Activated CD4-positive, alpha-beta T cell treated with anti-CD3 and anti-CD28 coated beads, Interleukin-2, Interleukin-6, amounts not matched to agents 100 ng/mL and 50 ng/mL, durations not matched to agents 16 hours and 8 hours (primary cell): ENCODE results near the gene PTPRJ.

ENCODE experiments used
- DNase-seq: peaks from one replicate; pipeline ENCODE4 v3.0.0-alpha.2; 2020

The PTPRJ gene

DNA sequence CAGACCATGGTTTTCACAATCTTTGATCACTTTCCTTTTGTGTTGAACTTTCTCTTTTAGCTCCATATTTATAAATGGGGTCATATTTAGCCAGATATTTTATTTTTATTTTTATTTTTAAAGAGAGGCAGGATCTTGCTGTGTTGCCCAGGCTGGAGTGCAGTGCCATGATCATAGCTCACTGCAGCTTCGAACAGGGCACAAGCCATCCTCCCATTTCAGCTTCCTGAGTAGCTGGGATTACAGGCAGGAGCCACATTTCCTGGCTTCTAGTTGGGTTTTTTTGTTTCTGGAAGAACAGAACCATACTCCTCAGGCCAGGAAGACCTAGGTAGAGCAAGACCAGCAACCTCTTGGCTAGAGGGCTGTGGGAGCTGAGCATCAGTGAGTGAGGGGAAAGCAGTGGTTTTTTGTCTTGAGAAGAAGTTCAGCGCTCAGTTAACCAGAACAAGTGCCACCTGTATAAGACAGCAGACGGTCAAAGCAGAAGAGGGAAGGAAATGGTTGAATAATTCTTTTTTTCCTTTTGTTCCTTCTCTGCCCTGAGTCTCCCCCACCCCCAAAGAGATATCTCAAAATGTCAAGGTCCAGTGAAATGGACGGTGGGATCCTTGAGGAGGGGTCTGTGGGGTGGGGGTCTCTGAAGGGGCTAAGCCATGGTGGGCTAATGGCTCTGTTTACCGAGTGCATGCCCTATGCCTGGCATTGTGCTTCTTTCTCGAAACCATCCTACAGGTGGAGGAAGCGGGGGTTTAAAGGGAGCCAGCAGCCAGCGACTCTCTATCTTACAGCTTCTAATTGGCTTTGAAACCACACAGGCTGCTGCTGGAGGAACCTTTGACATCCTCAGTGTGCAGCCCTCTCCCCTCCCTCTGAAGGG is 63.0 kb downstream of the PTPRJ start:
- no peak for DNase-seq

DNA sequence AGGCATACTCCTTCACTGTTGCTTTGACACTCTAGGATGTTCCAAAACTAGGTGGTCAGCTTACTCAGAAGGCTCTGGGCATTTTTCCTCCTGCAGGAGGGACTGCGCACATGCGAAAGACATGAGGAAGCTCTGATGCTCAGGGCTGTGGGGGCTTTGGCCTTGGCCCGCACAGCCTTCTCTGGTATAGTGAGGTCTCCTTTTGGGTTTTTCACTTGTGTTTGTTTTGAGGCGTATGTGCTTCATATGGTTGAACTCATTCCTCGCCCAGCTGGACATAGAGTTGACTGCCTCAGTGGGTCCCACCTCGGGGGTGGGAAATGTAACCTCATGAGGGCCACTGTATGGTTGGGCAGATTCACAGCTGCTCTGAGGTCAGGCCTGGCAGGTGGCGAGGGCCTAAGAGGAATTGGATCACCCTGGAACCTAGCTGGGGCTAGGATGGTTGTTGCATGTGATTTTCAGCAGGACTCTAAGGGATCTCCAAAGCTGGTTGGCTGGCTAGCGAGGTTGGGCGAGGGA is 63.7 kb downstream of the PTPRJ start:
- no peak for DNase-seq

DNA sequence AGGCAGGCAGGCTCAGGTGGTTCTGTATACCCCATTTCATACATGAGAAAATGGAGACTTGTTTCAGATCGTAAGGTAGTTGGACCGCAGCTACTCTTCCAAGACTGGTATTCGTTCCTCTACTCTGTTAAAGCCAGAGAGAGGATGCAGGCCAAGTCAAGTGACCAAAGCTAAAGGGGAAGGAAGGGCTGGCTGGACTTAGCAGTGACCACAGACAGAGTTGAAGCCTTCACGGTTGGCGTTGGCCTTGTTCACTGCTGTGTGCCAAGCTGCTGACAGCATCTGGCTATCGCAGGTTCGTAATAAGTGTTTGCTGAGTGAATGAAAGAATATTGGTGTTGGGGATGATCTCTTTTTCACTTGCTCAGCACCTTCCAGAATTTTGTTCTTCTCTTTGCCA is 64.2 kb downstream of the PTPRJ start:
- DNase-seq: no peak

DNA sequence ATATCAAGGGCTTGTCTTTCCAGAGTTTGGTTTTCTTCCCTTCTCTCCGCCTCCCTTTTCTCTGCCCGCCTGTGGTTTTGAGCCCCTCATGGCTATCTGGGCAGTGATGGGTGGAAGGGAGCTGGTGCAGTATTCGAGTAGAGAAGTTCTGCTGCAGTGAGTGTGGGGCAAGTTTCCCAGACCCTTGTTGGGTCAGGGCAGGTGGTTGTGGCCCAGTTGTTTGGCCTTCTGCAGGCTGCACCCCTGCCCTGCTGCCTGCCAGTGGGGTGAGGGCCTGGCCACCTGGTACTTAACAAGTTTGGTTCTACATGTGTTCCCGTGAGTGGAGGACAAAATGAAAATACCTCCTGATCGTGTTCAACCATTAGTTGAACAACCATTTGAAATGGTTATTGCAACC is 65.2 kb downstream of the PTPRJ start:
- DNase-seq: no peak

DNA sequence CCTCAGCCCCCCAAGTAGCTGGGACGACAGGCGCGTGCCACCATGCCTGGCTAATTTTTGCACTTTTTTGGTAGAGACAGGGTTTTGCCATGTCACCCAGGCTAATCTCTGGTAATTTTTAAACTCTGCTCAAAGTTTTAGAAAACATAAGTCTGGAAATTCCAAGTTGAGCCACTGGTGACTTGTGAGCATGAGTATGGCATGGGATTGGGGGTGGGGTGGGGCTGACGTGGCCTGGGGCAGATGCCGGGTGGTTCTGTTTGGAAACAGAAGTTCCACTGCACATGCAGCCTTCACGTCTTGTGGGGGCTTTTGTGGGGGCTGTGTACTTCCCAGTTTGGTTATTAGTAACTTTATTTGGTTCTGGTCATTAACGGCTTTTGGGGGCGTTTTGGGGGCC is 67.3 kb downstream of the PTPRJ start:
- DNase-seq: no peak

DNA sequence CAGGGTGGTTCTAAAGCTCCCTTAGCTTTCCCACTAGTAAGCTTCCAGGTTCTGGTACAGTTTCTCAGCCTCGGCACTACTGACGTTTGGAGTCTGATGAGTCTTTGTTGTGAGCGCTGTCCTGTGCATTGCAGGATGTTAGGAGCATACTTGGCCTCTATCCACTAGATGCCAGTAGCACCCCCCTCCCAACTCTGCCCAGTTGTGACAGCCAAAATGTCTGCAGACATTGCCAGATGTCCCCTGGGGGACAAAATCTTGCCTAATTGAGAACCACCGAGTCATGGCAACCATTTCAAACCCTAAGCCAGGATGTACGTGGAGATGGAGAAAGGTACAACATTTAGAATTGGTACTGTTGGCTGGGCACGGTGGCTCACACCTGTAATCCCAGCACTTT is 68.7 kb downstream of the PTPRJ start:
- no peak for DNase-seq

DNA sequence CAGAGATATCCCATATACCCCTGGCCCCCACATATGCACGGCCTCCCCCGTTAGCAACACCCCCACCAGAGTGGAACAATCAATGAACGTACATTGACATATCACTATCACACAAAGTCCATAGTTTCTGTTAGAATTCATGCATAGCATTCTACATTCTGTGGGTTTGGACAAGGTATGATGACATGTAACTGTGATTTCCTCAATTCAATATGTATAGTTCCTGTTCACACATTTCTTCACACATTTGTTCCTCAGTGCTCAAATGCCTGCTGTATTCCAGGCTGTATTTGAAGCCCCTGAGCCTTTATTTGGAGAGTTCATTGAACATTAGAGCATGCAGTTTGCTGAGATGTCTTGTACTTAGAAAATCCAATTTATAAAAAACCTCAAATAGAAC is 69.9 kb downstream of the PTPRJ start:
- no peak for DNase-seq

DNA sequence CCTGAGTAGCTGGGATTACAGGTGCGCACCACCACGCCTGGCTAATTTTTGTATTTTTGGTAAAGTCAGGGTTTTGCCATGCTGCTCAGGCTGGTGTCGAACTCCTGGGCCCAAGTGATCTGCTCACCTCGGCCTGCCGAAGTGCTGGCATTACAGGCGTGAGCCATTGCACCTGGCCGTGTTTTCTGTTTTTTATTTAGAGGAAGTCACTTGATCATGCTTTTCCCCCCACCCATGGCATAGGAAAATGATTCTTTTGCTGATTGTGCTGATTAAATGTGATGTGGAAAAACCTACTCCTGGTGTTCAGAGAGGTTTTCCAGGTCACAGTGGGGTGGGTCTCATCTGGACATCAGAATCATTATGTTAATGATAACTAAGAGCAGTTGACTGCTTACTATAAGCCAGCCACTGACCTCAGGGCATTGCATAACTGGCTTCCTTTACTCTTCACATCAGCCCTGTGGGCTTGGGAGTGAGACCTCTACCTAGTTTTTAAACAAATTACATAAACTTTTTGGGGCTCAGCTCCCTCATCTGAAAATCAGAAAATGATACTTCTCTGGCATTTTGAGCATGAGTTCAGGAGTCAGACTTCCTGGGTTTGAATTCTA is 71.0 kb downstream of the PTPRJ start:
- DNase-seq: no peak

DNA sequence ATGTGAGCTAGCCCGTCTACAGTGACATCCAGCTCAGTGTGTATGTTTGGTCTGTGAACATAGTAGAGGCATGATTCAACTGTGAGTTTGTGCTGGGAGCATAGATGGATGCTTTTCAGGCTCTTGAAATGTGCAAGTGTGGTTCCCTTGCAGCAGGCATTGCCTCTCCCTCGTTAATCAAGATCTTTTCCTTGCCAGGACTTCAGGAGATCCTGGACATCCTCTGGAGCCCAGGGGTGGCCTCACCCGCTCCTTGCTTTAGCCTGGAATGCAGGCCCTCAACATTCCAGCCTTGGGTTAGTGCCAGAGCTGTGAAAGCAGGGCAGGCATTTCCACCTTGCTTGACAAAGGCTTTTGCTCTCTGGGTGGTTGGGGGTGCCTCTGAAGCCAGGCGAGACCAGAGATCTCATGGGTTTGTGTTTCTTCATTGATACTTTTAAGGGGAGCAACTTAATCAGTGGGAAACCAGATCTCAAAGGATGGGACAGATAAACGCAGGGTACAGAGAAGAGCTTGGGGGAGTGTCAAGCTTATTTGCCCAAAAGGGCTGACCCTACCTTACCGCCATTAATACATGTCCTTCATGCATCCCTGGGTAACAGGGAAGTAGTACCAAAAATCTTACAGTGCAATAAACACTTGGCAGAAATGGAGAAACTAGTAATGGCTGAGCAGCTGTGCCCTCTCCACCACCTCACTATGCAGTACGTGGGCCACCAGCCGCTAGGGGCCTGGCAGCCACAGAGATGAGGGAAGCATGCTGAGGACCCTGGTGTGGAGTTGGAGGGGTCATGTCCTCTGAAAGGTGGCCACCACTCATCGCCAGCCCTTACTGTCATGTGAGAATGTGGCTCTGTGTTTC is 72.1 kb downstream of the PTPRJ start:
- no peak for DNase-seq

DNA sequence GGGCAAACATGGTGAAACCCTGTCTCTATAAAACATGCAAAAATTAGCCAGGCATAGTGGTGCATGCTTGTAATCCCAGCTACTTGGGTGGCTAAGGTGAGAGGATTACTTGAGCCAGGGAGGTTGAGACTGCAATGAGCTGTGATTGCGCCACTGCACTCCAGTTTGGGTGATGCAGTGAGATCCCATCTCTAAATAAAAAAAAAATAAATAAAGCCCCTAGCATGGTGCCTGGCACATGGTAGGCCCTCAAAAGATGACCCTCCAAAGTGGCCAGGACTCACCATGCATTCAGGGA is 74.6 kb downstream of the PTPRJ start:
- no peak for DNase-seq

DNA sequence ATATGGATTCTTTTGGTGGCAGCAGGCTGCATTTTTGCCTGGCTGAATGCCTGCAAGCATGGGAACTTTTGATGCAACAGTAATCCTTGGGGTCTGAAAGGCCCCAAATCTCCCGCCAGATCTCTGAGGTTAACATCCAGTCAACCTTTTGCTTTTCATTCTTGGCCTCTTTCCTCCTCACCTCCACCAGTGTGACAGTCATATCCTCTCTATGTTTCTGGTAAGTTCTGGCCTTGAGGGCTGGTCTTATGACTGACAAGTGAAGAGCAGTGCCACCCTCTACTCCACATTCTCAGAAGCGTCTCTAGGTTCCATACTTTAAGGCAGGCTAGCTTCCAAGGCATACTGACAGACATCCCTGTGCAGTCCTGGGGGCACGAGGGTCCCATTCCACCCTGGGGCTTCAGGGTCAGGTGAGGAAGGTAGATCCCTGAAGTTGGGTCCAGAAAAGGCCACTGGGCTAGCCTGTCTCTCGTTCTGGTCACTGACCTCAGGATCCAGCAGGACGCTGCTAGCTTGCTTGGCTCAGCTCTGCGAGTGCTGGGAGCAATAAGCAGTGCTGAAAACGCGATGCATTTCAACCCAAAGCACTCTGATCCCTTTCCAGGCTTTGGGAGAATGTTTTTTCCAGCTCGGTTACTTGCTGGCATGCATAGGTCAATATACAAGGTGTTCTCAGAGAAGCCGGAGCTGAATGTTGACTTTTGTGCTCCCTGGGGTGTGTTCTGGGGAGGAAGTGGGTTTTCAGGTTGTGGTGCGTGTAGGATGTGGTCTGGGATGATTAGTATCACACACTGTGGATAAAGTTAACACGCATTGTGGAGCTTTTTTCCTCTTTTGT is 75.2 kb downstream of the PTPRJ start:
- DNase-seq: peak; percentile 91

DNA sequence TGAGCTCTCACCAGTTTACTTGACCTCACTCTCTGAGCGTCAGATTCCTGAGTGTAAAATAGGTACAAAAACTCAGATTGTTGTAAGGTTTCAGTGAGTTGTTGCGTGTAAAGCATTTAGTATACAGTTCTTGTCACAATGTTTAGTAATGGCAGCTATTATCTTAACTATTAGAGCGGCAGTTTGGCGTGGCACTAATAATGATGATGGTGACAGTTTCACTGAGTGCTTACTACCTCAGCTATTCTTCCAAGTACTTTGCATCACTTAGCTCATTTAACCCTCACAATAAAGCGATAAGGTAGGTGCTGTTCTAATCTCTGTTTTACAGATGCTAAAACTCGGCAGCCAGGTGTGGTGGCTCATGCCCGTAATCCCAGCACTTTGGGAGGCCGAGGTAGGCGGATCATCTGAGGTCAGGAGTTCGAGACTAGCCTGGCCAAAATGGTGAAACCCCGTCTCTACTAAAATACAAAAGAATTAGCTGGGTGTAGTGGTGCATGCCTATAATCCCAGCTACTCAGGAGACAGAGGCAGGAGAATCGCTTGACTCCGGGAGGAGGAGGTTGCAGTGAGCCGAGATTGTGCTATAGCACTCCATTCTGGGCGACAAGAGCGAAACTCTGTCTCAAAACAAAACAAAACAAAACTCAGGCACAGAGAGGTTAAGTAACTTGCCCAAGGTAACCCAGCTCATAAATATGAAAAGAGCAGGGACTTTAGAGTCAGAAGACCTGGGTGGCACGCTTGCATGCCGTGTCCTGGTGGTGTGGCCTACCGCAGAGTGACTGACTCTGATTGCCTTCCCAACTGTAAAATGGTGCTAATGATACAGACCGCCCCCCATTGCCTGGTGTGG is 76.2 kb downstream of the PTPRJ start:
- DNase-seq: no peak

DNA sequence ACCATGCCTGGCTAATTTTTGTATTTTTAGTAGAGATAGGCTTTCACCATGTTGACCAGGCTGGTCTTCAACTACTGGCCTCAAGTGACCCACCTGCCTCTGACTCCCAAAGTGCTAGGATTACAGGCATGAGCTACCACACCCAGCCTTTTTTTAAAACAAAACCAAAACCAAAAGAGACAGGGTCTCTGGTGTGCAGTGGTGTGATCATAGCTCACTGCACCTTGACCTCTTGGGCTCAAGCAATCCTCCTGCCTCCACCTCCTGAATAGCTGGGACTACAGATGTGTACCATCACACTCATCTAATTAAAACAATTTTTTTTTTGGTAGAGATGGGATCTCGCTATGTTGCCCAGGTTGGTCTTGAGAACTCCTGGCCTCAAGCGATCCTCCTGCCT is 77.7 kb downstream of the PTPRJ start:
- DNase-seq: no peak

DNA sequence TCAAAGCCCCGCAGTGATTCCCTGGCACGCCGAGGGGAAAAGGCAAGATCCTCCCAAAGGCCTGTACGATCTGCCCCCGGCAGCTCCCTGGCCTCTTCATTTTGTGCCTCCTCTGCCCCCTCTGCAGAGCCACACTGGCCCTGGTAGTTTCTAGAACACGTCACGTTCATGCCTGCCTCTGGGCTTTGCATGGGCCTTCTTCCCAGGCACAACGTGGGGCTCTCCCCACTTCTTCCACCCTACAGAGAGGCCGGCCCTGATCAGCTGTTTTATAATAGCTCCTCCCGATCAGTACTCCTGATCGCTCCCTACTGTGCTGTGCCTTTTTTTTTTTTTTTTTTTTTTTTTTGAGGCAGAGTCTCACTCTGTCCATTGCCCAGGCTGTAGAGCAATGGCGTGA is 78.4 kb downstream of the PTPRJ start:
- no peak for DNase-seq

DNA sequence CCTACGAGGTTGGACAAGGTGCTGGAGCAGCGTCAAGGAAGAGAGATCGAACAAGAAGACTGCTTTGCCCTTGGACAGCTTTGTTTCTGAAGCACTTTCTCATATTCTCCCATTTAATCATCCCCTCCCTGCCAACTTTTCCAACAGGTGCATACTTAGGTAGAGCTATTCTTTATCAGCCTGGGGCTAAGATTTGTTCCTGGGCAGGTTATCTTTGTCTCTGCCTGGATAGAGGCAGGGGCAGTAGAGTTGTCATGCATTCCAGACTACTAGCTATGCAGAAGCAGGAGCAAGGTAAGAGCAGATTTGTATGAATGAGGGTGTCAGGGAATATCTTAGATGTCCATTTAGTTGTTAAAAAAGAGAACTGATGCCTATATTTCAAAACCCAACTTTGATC is 82.3 kb downstream of the PTPRJ start:
- no peak for DNase-seq

DNA sequence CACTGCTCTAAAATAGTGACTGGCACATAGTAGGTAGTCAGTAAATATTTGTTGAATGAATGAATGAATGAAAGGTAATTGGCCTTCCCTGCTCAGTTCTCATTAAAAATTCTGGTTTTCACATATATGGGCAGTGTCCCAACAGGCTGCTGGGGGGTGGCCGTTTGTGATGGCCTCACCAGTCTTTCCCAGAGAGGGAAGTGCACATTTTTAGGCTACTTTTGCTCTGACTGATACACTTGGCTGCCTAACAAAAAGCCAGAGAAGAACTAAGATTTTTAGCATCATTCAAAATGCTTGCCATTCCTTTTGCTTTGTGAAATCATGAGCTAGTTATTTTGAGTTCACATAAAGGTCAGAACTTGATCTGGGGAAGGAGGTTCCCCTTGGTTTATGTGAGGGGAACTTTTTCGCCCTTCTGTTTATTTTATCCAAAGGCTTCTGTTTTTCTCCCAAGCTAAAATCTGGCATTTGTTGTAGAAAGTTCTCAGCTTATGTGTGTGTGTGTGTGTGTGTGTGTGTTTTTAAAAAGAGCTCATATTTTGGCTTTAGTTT is 83.1 kb downstream of the PTPRJ start:
- DNase-seq: no peak

DNA sequence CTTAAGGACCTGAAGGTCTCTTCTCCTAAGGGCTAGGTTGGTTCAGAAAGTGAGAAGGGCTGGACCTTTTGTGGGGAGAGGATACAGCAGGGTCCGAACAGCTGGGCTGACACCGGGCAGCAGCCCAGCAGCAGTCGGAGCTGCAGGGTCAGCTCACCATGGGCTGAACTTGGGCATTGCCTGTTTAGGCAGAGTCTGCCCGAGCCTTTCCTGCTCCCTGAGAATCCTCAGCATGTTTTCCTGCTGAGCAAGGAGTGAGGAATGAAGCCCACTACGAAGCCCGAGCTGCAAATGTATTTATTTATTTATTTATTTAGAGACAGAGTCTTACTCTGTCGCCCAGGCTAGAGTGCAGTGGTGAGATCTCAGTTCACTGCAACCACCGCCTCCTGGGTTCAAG is 83.9 kb downstream of the PTPRJ start:
- DNase-seq: no peak

DNA sequence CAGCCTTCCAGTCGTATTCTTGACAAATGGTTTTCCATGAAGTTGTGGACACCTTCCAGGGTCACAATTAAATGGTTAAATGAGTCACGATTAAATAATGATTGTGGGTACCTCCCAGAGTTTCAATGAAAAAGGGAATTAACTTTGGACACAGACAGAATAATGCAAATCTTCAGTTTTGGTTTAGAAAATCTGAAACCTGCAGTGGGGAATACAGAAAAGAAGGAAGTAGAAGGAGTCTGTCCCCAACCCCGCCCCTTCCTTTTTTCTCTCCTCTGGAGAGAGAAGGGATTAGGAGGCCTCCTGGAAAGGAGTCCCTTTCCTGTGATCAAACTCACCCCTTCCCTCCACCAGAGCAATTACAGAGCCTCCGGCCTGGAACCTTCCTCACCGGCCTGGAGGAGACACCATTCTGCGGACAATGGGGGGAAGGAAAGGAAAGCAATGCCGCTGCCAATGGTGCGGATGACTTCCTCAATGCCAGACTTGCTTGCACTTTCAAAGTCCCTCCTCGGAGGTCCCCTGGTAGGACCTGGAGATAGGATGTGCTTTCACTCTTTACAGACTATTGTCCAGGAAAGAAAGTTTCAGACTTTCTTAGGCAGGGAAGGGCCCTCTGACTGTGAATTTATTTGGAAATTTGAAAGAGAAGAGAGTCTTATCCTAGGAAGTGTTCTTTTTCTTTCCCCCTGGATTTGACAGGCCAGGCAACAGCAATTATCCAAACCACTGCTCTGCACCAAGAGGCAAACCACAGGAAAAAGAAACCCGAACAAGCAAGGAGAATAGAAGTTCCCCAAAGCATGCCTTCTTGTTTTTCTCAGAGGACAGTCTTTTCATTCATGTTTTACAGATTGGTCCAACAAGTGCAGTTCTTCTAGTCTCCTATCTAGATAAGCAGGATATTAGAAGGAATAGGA is 86.8 kb downstream of the PTPRJ start:
- no peak for DNase-seq

DNA sequence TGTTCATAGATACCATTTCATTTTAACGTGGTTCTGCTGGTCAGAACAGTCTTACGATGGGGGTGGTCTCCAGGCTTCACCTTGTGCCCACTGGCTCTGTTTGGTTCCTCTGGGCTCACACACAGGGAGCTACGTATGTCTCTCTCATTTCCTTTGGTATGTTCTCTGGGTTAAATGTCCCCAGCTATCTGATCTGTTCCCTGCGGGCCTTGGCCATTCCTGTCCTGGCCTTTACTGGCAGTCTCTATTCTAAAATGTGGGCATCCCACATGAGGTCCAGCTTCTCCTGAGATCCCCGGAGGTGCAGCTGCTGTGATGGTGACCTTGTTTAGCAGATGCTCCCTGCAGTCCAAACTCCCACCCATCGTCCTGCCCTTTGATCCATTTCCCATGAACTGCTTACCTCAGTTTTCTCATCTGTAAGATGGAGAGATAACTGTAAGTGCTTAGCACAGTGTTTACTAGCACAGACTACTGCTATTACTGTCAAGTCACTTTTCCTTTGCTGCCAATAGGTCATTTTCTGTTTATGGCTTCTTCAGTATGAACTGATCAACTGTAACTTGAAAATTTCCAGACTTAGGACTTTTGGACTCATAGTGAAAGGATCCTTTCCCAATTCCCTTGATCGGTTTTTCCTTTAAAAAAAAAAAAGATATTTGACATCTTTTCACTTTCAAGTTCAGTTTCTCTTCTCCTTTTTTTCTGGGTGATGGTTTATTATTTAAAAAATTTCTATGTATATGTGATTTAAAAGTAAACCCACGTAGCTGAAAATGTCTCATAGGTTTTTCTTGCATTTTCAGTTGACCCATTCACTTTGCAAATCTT is 92.9 kb downstream of the PTPRJ start:
- DNase-seq: peak; percentile 30
